SK-N-MC (cell line): Measurements from ENCODE around the gene PZP.

Experiments used
- DNase-seq: peaks from one replicate; pipeline ENCODE4 v3.0.0-alpha.2; 2011; ENCODE audit warnings: low read depth, low spot score
- H3K27ac ChIP-seq: fragments of 200-600 bp; sonication (generic); 2 replicates; pipeline ENCODE4 v1.5.1; 2016; ENCODE audit warnings: mixed run types
- H3K36me3 ChIP-seq: fragments of 200-600 bp; sonication (generic); 2 replicates; pipeline ENCODE4 v1.6.1; 2017; ENCODE audit warnings: antibody characterized with exemption, low read length, mixed read lengths; ENCODE audit not compliant: insufficient read depth
- H3K4me3 ChIP-seq: fragments of 200-600 bp; sonication (generic); 2 replicates; pipeline ENCODE4 v1.5.1; 2016
- H3K9ac ChIP-seq: fragments of 200-600 bp; sonication (generic); 2 replicates; pipeline ENCODE4 v1.8.0; 2017; ENCODE audit warnings: mixed run types, mixed read lengths; ENCODE audit not compliant: insufficient read length
- H3K9me3 ChIP-seq: fragments of 200-600 bp; sonication (generic); 2 replicates; pipeline ENCODE4 v1.6.1; 2017; ENCODE audit warnings: low read depth, mild to moderate bottlenecking, antibody characterized with exemption, low read length, moderate library complexity, mixed read lengths
- EZH2 ChIP-seq: fragments of 200-600 bp; sonication (generic); IDR thresholded peaks from one replicate; pipeline ENCODE4 v1.6.1; 2017; ENCODE audit warnings: antibody characterized with exemption
- FOXP2 ChIP-seq: optimal IDR thresholded peaks from 2 replicates; pipeline ENCODE3; 2011; ENCODE audit warnings: mild to moderate bottlenecking, moderate library complexity; ENCODE audit not compliant: insufficient read depth; ENCODE audit errors: extremely low read length, control extremely low read depth
- POLR2AphosphoS5 ChIP-seq: IDR thresholded peaks from 2 replicates; pipeline ENCODE4 v1.6.1; 2012; ENCODE audit warnings: mild to moderate bottlenecking, low read depth, low read length, borderline replicate concordance

Gene PZP

DNA sequence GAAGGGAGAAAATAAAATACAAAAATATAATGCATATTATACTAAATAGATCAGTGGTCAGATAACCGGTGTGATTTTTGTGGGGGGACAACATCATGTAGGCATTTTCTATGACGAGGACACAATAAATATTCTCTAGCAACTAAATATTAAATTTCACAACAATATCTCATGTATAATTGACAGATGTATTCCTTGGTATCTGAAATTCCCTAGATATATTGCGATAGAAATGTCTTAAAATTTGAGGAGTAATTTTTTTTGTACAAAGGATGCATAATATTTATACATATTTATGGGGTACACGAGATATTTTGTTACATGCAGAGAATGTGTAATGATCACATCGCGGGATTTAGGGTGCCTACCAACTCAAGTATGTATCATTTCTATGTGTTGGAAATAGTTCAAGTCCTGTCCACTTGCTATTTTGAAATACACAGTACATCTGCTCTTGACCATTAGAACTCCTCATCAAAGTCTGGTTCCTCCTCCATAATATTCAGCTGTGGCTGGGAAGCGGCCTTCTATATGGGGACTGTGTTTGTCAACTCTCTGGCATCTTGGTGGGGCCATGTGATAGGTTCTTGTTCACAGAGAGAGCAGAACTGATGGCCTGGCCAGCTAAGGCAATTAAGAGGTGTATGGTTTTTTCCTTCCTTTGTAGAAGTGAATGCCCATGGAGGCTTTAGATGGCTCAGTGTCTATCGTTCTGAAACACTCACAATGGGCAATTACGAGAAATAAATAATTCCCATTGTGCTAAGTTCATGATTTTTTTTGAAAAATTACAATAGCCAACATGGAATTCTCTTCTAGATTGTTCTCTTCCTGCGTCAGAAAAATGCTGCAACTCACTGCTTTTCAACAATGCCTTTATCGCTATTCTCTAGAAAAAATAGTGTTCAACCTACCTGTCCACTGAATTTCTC is 101.3 kb downstream of the PZP start:
- Histone ChIP-seq H3K36me3 (no peaks in the 10 kb centered on the region), H3K9me3 (no peaks in the 10 kb centered on the region), H3K9ac (no peak overlapping the region), H3K4me3 (no peak overlapping the region), H3K27ac (no peak overlapping the region)
- TF ChIP-seq POLR2AphosphoS5: no peak
- TF ChIP-seq EZH2: no peak
- no peak for TF ChIP-seq FOXP2
- DNase-seq: no peak

DNA sequence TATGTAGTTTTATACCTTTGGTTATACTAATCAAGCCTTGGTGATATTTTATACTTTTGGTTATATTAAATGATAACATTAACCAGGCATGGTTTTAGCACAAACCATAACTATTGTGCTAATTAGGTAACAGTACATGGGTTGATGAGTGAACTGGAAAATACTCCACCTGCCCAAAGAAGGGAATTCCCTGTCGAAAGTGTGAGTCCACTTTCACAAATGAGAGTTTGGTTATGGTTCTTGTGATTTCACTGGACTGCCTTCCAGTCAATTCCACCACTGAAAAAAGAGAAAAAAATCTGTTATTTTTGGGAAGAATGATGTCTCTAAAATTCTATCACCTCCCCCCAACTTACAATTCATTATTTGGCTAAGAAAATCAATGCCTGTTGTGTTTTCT is 102.1 kb downstream of the PZP start:
- Histone ChIP-seq H3K9ac (no peak overlapping the region), H3K9me3 (no peaks in the 10 kb centered on the region), H3K27ac (no peak overlapping the region), H3K36me3 (no peaks in the 10 kb centered on the region), H3K4me3 (no peak overlapping the region)
- TF ChIP-seq POLR2AphosphoS5 (no peak), FOXP2 (no peak), EZH2 (no peak)
- no peak for DNase-seq

DNA sequence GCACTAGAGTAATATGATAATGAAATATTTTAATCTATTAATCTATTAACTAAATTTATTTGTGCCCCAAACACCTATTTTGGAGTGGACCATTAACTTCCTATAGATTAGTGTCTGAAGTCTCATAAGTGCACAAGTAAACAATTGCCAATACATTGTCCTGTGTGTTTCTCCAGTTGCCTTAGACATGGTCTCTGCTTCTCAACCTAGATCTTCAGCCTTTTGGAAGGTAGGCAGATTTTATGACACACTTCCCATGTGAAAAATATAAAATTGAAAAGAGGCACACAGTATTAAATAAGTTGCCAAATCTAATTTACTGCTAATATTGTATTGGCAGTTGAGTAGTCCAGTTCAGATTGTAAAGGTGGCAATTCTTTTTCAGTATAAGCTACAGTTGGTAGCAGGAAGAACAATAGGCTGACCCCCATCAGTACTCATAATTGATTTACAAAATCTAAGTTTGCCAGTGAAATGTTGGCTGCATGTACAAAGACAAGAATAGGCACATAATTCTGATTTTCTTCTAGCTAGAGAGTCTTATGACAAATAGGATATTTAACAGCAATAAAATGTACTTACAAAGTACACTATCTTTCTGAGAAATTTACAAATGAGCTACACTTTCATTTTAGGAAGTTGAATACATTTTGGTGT is 103.3 kb downstream of the PZP start:
- Histone ChIP-seq H3K4me3 (no peak overlapping the region), H3K27ac (no peak overlapping the region), H3K9ac (no peak overlapping the region), H3K9me3 (no peaks in the 10 kb centered on the region), H3K36me3 (no peaks in the 10 kb centered on the region)
- DNase-seq: no peak
- TF ChIP-seq EZH2 (no peak), POLR2AphosphoS5 (no peak), FOXP2 (no peak)

DNA sequence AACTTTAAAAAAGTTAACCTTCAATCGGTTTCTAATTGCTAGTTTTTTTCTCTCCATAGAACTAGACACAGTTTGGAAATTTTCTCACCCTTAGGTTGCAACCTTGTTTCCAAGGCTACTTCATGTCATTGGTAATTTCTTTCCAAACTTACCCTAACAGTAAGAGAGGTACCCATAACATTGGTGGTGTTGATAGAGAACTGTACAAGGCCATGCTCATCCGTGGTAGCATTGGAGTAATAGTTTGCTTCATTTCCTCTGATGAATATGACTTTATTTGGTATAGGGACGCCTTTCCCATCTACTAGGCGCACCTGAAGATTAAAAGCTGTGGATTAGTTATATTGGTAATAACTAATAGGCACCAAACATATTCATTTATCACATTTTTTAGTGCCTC is 104.1 kb downstream of the PZP start:
- no peaks in the 10 kb centered on the region for H3K36me3 ChIP-seq
- no peak overlapping the region for H3K27ac ChIP-seq
- no peak overlapping the region for H3K9ac ChIP-seq
- DNase-seq: no peak
- no peak overlapping the region for H3K4me3 ChIP-seq
- no peaks in the 10 kb centered on the region for H3K9me3 ChIP-seq
- TF ChIP-seq POLR2AphosphoS5: no peak
- no peak for TF ChIP-seq FOXP2
- no peak for TF ChIP-seq EZH2

DNA sequence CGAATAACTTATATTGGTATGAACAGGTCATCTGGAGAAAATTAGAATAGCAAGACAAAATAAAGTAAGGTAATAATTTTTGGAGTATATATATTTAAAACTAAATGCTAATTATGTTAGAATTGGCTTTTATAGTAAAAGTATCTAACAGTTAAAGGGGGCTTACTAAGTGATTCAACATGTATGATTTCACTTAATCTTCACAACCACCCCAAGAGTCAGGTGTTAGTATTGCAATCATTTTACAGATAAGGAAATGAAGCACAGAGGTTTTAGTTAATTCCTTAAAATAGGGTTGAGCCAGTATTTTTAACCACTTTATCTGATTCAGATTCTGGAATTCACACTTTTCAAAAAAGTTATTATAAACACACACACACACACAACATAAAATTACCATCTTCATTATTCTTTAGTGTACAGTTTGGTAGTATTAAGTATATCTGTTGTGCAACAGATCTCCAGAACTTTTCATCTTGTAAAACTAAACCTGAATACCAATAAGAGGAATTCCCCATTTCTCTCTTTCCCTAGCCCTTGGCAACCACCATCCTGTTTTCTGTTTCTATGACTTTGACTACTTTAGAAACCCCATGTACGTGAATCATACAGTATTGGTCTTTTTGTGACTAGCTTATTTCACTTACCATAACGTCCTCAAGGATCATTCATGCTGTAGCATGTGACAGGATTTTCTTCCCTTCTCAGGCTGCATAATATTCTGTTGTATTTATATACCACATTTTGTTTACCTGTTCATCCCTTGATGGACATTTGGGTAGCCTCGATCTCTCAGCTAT is 104.9 kb downstream of the PZP start:
- no peak for TF ChIP-seq EZH2
- no peak for TF ChIP-seq POLR2AphosphoS5
- TF ChIP-seq FOXP2: no peak
- Histone ChIP-seq H3K4me3 (no peak overlapping the region), H3K9me3 (no peaks in the 10 kb centered on the region), H3K27ac (no peak overlapping the region), H3K36me3 (no peaks in the 10 kb centered on the region), H3K9ac (no peak overlapping the region)
- DNase-seq: no peak

DNA sequence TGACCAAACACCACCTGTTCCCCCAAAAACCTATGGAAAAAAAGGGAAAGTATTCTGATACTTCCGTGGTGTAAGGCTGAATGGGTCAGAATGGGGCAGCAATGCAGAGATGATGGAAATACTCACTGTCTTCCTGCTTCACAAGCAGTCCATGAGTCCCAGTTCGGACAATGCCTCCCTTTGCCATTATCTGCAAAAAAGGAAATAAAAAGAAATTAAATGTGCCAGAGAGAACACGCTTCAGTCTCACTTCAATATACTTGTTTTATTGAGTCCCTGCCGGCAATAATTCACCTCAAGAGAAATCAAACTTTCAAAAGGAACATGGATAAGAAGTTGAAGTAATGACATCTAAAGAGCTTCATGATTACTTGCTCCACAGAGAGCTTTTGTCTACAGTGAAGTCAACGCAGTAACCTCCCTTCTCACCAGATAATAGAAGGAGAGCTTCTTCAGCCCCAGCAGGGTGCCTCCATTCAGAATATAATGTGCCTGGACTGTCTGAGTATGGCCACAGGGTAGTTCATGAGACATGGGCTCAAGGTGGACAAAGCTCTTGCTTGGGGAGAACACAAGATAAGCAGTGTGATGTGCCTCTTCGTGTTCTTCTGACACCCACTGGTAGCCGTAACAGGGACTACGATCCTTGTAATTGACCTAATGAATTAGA is 107.0 kb downstream of the PZP start:
- Histone ChIP-seq H3K36me3 (no peaks in the 10 kb centered on the region), H3K4me3 (no peak overlapping the region), H3K9me3 (no peaks in the 10 kb centered on the region), H3K9ac (no peak overlapping the region), H3K27ac (no peak overlapping the region)
- TF ChIP-seq FOXP2 (no peak), POLR2AphosphoS5 (no peak), EZH2 (no peak)
- DNase-seq: no peak

DNA sequence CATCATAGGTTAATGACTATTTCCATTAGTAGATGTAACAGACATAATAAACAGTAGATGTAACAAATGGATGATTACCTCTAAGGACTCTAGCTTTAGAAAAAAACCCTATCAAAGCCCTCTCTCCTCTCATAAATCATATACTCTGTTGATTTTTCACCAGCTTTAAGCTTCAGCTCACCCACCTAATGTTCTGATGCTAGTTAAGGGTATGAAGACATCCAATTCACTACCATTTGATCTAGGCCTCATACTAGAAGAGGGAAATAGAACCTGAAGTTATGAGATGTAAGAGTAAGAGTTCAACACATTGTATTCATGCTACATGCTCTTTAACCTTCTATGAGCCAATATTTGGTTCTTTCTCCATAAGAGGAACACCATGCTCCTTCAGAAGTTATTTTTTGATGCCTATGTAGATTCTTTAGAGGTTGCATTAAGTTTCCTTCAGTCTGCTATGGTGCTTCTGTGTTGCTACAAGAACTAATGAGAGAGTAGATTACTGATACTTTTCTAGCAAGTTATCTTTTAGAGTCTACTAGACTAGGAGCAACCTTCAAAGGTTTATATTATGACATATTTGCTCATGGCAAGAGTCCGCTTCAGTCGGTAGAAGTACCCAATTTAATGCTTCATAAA is 108.5 kb downstream of the PZP start:
- no peak for DNase-seq
- no peaks in the 10 kb centered on the region for H3K36me3 ChIP-seq
- H3K9me3 ChIP-seq: no peaks in the 10 kb centered on the region
- H3K9ac ChIP-seq: no peak overlapping the region
- H3K27ac ChIP-seq: no peak overlapping the region
- no peak overlapping the region for H3K4me3 ChIP-seq
- no peak for TF ChIP-seq POLR2AphosphoS5
- TF ChIP-seq EZH2: no peak
- TF ChIP-seq FOXP2: no peak
